Sciatic nerve (tissue), 2 donors: ENCODE results near the gene CEP83. TPM values are rescaled to one million over a fixed set of nuclear protein-coding genes. Genes with fewer than 3 reads are reported as not detected.
"Not testable (repeated sequence)": the region's sequence is repeated elsewhere in the genome, so short reads cannot be mapped to it uniquely, and the experiment has no call there.

Experiments used
- ATAC-seq: fragments of 200-7000 bp; cut with Tn5 transposase; one replicate; pipeline ENCODE4 v1.9.1; 2020; ENCODE audit warnings: mild to moderate bottlenecking, moderate library complexity
- DNase-seq: peaks from one replicate; pipeline ENCODE4 v3.0.0-alpha.2; 2020; ENCODE audit warnings: low spot score
- intact Hi-C: fragments of 100-400 bp; cut with DNase I; formaldehyde crosslinking; loops from one replicate; pipeline ENCODE4 v1.14.2; 2022
- total RNA-seq: library from RNA; stranded (reverse); fragmentation: NEBNext Ultra II Directional; extraction: Animal tissue kit (Norgen Biotek cat#: 25700); gene quantifications from one replicate; pipeline ENCODE4 v1.2.1, GENCODE V29; 2021
- donor health status: DM: no; HTN: no; CAD: no.
- donor health status: DM: no; HTN: no; CAD: no.

CEP83 gene
- total RNA-seq, 1 donor from 2014 or later, result 17.6 TPM

DNA sequence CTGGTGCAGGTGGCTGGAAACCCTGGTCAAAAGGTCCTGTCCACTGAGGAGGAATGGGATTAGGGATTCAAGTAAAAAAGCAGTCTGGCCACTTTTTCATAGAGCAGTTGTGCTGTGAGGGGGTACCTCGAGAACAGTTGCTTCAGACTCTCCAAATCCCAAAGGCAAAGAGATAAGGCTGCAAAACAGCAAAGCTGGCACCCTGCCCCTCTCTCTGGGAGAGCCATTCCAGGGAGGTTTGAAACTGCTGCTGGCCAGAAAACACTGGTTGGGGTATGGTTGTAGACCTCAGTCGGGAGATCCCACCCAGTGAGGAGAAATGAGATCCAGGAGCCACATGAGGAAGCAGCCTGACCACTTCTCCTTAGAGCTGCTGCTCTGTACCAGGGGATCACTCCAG, 137.3 kb downstream of the CEP83 start:
- intact Hi-C loops, result no loop called here
- DNase-seq (no peak), ATAC-seq (no peak)

DNA sequence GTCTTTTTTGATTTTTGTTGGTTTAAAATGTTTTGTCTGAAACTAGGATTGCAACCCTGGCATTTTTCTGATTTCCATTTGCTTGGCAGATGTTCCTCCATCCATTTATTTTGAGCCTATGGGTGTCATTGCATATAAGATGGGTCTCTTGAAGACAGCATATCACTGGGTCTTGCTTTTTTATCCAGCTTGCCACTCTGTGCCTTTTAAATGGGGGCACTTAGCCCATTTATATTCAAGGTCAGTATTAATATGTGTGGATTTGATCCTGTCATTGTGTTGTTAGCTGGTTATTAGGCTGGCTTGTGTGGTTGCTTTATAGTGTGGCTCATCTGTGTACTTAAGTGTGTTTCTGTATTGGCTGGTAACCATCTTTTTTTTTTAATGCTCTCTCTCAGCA, 139.6 kb downstream of the CEP83 start:
- no peak for ATAC-seq
- intact Hi-C loops, result no loop called here

GRCh38 chr12:94318181-94318580, 141.5 kb downstream of the CEP83 start:
- no peak for DNase-seq
- ATAC-seq, result no peak
- intact Hi-C loops, result no loop called here

More for the DNA sequence above, 139.6 kb downstream of the CEP83 start:
- no peak for DNase-seq

- intact Hi-C loops, ATAC-seq, DNase-seq: not testable (repeated sequence)
These were observed 143.1 kb downstream of the CEP83 start for GRCh38 chr12:94316600-94316999.

DNA sequence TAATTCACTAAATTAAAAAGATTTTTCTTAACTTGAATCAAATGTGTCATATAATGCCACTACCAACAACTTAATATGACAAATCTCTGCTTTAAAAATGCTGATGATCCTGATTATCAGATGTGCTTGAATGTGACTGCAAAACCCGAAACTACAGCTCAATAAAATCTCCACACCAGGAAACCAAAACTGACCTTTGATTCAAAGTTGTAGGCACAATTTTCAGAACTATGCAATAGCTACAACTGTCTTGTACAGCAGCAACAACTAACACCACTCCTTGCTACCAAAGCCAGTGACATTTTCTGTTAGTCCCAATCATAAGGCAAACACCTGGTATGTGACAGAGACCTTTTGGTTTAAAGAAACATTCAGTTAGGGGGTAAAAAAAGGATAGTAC, 147.3 kb downstream of the CEP83 start:
- no peak for DNase-seq
- ATAC-seq, result no peak
- intact Hi-C loops, result no loop called here

GRCh38 chr12:94309373-94309772, 150.3 kb downstream of the CEP83 start:
- intact Hi-C loops, result no loop called here
- ATAC-seq, result no peak
- DNase-seq, result no peak

DNA sequence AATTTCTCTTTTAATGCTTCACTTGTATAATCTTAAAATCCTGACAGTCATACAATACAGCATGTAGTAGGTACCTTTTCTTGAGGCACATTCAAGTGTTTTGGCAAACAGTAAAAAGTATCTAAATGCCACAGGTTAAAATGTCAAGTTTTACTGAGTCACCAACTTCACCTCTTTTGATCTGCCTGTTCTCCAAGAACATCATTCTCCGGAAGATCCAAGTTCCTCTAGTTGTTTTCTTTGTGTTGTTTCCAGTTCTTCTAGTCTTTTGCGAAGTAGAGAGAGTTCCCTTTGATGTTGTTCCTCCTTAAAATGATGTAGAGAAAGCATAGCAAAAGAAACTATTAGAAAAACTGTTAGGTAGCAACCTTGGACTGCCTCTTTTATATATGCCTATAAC, 151.1 kb downstream of the CEP83 start:
- DNase-seq, result no peak
- intact Hi-C loops, result no loop called here
- ATAC-seq, result peak; percentile 79

- intact Hi-C loops, result no loop called here
- DNase-seq (no peak), ATAC-seq (peak; percentile 63)
These were observed 154.3 kb downstream of the CEP83 start for GRCh38 chr12:94305130-94305957.

DNA sequence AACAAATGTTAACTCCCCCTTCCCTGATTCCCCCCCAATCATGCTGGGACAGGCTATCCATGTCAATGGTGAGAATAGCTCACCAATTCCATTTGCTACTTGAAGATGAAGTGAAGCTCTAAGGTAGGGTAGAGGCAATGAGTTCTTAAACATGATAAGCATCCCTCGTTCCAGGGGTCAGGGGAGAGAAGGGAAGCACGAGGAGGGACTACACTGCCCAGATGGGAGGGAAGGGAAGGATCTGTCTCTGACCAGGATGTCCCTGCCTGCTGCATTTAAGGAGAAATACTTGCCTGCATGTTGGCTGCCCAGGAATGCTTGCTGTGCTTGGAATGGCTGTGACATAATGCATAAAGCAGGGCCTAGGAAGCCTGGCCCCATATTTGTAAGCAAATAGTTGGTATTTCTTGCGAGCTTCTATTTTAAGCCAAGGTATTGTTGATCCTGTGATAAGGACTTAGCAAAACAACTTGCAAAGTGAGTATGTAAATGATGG, 155.1 kb downstream of the CEP83 start:
- intact Hi-C loops, result no loop called here
- ATAC-seq (no peak), DNase-seq (no peak)

- intact Hi-C loops, result no loop called here
- no peak for ATAC-seq
- no peak for DNase-seq
These were observed 155.7 kb downstream of the CEP83 start for GRCh38 chr12:94304012-94304411.

DNA sequence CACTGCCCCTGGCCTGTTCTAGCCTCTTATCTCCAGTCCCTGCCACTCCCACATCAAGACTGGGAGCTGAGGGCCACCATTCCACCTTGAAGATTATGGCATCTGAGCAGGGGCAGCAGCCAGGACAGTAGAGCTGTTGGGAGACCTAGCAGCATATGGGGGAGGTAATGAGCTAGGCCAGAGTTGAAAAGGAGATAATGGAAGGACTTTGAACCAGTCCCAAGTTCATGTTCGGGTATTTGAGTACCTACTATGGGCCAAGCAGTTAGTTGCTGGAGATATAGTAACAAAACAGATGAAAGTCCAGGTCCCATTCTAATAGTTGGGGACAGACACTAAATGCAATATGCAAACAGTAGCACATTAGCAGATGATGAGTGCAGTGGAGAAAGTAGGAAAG, 159.8 kb downstream of the CEP83 start:
- DNase-seq, result no peak
- intact Hi-C loops, result no loop called here
- ATAC-seq, result no peak

GRCh38 chr12:94297876-94298505, 161.7 kb downstream of the CEP83 start:
- no peak for ATAC-seq
- intact Hi-C loops, result no loop called here
- no peak for DNase-seq

DNA sequence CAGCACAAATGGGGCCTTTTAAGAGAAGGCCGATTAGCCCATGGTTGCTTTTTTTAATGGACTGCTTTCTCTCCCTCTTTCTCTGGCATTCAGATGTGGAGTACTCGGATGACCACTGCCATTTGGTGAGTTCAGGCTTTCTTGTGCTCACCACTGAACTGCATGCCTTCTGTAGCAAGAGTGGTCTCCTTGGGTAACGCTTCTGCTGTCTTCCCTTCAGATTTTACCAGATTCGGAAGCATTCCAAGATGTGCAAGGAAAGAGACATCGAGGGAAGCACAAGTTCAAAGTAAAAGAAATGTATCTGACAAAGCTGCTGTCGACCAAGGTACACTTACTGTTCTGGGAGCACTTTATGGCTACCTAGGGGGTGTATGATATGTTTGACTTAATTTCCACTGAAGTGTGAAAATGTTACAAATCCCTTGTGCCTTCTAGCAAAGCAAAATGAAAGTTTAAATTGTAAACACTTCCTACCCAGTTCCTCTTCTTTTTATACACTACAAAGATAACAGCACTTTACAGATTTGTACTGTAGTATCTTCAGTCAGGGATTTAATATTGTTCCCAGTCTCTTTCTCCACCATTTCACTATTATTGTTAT, 162.5 kb downstream of the CEP83 start:
- no peak for ATAC-seq
- no peak for DNase-seq
- intact Hi-C loops, result no loop called here

DNA sequence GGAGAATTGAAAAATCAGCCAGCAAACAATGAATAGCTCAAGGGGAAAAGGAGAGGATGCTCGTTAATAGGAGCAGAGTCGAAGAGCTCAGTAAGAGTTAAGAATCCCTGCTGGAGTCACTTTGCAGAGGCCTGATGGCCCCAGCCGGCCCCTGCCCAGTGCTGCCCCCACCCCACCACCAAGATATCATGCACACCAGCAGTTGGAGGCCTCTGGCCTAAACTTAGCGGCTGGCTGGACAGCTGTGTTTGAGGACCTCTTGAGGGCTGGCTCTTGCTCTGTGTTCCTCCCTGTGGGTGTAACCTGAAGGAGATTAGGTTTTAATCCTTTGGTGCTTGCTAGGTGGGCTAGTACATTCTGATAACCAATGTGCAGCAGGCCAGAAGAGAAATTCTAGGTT, 169.3 kb downstream of the CEP83 start:
- ATAC-seq, result peak; percentile 43
- DNase-seq, result no peak
- intact Hi-C loops, result no loop called here

DNA sequence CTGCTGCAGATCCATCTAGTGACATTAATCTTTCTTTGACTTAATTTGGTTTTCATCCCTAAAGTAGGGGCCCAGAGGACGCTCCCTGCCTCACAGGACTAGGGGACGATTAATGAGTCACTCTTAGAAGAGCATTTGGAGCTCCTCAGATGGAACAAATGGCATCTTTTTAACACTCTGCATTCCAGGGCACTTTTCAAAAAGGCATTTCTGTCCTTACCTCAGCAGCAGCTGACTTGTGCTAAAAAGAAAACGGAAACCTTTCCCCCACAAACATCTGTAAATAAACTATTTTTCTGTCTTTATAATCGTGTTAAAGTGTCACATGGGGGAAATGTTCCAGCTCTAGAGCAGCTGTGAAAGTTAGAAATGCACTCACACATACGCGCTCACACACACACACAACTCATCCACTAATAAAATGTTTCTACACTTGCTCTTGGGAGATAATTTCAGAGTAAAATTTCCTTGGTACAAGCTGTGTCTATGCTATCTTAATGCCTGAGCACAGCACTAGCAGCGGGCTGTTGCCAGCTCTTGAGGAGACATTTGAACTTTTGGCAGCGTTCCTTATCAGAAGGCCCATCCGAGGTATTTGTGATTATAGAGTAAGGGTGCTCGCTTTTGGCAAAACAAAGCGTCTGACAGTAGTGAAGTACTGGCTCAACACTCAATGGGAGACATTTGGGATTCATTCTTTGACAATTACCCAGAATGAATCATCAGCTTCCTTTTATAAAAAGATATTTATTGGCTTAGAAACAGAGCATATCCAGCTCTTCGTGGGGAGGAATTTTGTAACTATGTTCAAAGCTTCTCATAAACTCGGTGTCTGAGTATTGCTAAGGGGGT, 170.0 kb downstream of the CEP83 start:
- ATAC-seq, result peak; percentile 81
- intact Hi-C loops, result no loop called here
- no peak for DNase-seq

- ATAC-seq (no peak), DNase-seq (no peak)
- intact Hi-C loops, result no loop called here
These were observed 172.4 kb downstream of the CEP83 start for GRCh38 chr12:94287245-94287628.

DNA sequence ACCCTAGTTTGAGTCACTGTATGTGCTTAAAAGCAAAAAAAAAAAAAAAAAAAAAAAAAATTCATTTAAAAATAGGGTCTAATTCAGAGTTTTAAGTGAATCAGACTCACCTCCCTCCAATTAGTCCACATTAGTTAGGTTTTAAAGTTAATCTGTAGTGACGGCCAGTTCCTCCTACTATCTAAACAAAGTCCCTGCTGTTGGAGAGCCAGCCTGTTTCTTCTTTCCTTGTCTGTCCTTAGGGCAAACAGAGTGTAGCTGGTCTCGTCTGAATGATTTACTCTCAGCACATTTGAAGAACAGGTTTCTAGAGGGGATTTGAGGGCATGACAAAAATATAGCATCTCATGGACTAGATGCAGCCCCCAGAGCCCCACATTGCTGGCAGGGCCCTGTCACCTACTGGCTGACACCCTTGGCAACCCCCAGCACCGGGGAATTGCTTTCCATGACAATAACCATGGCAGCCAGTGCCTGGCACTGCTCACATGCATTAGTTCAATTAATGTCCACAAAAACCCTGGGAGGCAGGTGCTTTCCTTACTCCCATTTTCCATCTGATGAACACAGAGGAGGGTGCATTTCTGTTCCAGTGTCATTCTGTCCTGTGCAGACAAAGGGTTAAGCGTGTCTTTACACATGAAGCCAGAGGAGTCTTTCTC, 173.0 kb downstream of the CEP83 start:
- DNase-seq (no peak), ATAC-seq (no peak)
- intact Hi-C loops, result no loop called here

- ATAC-seq (no peak), DNase-seq (no peak)
- intact Hi-C loops, result no loop called here
These were observed 173.6 kb downstream of the CEP83 start for GRCh38 chr12:94285943-94286582.
